GM12872 (cell line): ENCODE data around the gene KDM1A.

Source experiments
- TF ChIP-seq, protein P1 (sequence below): IDR thresholded peaks from 3 replicates; pipeline ENCODE4 v1.5.1; 2011; ENCODE audit warnings: low read depth, mild to moderate bottlenecking, low read length, moderate library complexity; ENCODE audit not compliant: insufficient read depth

KDM1A gene

DNA sequence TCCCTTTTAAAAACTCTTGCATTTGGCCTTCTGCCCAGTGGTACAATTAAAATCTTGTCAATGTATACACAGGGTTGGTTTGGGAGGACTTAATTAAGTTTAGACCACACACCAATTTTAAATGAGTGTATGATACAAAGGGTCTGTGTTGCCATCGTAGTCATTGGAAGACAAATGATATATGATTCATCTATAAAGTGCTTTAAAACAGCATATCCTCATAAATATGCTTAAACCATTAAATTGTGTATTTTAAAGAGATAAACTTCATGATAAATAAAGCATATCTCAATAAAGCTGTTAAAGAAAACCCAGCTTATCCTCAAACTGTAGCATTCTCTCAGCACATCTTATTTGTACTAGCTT is 79.9 kb downstream of the KDM1A start:
- TF ChIP-seq, protein P1, sequence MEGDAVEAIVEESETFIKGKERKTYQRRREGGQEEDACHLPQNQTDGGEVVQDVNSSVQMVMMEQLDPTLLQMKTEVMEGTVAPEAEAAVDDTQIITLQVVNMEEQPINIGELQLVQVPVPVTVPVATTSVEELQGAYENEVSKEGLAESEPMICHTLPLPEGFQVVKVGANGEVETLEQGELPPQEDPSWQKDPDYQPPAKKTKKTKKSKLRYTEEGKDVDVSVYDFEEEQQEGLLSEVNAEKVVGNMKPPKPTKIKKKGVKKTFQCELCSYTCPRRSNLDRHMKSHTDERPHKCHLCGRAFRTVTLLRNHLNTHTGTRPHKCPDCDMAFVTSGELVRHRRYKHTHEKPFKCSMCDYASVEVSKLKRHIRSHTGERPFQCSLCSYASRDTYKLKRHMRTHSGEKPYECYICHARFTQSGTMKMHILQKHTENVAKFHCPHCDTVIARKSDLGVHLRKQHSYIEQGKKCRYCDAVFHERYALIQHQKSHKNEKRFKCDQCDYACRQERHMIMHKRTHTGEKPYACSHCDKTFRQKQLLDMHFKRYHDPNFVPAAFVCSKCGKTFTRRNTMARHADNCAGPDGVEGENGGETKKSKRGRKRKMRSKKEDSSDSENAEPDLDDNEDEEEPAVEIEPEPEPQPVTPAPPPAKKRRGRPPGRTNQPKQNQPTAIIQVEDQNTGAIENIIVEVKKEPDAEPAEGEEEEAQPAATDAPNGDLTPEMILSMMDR, result no peak

DNA sequence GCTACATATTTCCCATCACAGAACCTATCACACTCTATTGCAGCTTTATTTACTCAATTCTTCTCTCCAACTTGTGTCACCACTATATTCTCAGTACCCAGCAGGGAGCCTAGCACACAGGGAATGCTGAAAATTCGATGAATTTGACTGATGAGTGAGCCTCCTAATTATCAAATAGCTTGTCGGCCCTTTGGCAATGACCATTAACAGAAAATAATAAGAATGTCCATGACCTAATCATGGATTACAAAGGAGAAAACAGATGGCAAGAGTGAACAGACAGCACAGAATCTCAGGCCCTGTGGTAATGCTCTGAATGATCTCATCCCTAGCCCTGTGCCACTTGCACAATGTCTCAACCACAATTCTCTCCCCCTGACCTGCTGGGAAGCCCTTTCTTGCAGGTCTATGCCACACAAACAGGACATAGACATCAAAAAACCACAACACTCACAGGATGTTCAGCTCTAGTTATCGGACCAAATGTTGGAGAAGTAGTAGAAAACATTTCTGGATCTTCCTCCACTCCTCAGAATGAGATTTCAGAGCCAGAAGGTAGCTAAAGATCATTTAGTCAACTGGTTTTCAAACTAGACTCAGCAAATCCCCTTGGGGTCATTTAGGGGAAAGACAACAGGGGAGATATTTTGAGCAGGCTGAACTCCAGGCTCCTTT is 80.9 kb downstream of the KDM1A start:
- TF ChIP-seq, protein P1, result no peak

DNA sequence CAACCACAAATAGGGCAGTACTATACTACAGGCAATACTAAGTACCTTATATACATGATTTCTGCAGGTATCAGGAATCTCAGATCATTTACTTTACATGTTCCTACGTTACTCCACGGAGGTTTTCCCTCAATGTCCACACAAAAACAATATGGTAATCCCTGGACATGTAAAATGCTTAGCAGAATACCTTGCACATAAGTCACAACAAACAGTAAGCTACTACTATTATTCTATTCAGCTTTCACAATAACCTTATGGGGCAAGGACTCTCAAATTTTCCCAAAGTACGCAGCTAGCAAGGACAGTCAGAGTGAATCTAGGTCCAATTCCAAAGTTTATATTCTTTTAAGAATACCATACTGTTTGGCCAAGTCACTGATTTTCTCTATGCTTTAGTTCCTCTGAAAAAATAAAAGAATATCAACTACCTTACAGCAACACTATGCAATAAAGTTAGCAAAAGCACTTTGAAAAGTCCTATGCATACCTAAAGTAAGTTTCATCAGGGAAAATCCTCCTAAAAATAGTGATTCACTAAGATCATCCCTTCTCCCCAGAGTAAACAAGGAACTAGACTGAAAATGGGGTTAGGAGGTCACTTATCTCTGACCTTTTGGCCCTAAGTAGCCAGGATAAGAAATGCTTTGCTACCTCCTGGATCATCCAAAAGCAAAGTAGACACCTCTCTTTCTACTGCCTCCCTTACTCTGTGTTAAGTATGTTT is 82.0 kb downstream of the KDM1A start:
- TF ChIP-seq, protein P1, result no peak

DNA sequence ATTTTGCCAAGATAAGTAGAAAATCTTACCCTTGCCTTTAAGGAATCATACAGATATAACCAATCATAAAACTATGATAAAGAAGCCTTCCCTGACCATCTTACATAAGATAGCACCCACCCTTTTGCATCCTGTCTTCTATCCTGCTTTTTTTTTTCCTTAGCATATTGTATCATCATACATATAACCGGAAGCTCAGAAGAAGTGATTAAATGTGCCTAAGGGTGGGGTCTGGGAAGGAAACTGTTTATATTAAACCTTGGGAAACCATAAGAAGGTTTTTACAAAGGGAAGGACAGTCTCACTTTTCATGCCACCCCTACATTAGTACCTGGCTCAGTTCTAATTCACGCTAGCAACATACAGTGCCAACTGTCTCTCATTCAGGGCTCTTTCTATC is 82.6 kb downstream of the KDM1A start:
- TF ChIP-seq, protein P1, result no peak

DNA sequence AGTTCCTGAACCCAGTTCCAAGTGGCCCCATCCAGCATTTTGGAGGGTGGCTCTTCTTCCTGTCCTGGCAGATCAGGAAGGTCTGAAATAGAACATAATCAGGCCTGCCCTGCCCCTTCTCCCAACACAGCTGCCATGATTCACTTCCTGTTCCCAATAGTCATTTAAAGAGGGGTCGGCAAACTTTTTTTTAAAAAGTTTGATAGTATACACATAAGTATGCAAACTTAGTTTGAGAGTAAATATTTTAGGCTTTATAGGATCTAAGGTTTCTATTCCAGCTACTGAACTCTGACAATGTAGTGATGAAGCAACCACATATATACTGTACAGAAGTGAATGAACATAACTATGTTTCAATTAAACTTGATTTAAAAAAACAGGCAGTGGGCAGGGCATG is 83.0 kb downstream of the KDM1A start:
- TF ChIP-seq, protein P1, result no peak

DNA sequence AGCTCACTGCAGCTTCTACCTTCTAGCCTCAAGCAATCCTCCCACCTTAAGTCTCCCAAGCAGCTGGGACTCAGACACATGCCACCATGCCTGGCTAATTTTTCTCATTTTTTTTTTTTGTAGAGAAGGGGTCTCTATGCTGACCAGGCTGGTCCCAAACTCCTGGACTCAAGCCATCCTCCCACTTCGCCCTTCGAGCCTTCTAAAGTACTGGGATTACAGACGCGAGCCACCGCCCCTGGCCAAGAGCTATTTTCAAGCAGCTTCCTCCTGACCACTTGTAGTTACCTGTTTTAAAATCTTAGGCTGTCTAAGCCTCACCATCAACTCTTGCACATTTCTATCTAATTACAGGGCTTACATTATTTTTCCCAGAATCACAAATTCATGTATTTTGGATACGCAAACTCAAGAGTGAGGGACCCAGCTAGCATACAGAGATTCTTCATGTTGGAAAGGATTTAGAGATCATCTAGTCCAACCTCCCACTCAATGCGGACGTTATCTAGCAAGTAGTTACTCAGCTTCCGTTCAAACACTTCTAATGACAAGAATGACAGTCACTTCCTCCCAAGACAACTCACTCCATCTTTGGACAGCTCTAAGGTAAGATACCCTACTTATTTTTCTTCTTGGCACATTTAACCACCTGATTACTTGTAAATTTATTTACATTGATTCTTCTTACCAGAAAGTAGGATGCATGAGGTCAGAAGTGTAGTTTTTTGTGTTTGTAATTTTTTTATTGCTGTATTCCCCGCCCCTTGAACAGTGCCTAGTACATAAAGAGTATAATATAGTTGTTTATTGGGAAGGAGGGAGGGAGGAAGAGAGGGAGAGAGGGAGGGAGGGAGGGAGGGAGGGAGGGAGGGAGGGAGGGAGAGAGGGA is 84.0 kb downstream of the KDM1A start:
- TF ChIP-seq, protein P1, result no peak

DNA sequence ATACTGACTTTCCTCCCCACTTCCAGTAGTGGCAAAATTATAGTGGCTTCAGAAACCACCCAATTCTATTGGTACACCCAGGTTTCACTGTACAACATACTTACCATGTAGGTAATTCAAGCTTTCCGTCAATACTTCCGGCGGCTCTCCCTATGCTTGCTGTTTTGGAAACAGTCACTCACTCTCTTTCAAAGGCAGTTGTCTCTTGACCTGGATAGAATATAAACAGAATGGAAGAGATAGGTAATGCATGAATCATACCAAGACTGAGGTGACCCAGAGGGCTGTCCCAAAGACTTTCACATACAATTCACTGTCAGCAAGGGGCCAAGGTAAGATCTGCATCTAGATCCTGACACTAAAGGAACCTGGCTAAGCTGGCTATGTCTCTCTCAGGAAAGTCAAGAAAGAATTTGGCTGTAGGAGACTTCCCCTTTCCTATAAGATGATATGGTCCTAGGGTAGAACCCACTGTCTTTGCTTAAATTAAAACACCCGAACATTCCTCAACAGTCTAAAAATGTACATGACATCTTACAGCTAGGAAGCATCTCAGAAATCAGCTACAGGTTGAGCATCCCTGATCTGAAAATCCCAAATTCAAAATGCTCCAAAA is 89.8 kb downstream of the KDM1A start:
- TF ChIP-seq, protein P1, result no peak
